GM18520 (cell line): Measurements from ENCODE around the gene DNM2.
"Not testable (repeated sequence)": the region's sequence is repeated elsewhere in the genome, so short reads cannot be mapped to it uniquely, and the experiment has no call there.

ENCODE experiments used
- ATAC-seq: cut with Tn5 transposase; IDR thresholded peaks from one replicate; pipeline ENCODE4 v1.9.1; 2021; ENCODE audit not compliant: unreplicated experiment

Gene DNM2

DNA sequence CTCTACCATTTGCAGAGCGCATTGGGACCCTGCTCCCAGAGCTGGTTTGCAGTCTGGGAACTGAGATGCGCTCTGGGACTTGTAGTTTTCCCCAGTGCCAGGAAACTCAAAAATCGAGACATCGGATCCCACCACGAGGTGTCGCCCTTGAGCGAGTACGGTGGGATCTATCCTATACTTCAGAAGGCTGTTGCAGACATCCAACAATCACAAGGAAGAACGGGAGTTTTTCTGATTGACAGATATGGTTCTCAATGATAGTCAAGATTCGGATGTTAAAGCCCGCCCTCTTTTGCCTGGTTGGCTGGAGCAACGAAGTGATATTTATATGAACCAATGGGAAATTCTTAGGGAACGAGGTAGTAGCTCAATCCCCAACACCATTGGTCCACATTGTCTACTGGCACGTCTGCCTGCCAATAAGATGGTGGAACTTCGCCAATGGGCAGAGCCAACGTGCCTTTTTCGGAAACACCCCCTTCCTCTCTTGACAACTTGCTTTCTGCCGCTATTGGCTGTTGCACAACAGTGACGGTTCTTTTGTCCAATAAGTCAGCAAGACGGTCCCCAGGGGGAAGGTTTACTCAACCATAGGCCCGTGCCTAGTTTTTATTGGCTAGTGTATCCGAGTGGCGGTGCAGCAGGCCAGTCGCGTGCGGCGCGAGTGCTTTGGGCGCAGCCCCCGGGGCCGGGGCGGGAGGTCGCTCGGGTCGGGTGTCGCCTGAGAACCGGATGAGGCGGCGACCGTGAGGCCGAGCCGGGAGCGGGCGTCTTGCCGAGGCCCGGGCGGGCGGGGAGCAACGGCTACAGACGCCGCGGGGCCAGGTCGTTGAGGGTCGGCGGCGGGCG is at the start of gene DNM2:
DNM2 (plus strand) TSS at position 724 of the 849 bp plus-strand sequence. CDS start 164 bp downstream, outside the sequence.
- peak; percentile 85 for ATAC-seq

DNA sequence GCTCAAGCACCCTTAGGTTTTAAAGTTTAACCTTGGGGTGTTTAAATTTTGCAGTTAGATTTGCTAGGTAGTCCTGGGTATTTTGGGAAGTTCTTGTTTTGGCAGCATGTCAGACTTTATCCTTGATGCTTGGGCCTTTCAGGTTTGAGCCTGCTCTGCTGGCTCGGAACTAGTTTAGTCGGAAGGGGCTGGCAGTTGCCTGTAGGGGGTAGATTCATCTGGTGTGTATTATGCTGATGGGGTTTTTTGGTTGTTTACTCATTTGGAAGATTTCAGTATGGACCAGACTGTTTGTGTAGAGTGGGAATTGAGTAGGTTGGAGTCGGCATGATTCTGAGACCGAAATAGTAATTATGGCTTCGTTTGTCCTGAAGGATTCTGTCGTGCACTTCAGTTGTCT is 48.6 kb upstream of the DNM2 start:
- no peak for ATAC-seq

- no peak for ATAC-seq
Measured at GRCh38 chr19:10670182-10670581, 47.7 kb upstream of the DNM2 start.

GRCh38 chr19:10670876-10671804 is 46.7 kb upstream of the DNM2 start:
- no peak for ATAC-seq

DNA sequence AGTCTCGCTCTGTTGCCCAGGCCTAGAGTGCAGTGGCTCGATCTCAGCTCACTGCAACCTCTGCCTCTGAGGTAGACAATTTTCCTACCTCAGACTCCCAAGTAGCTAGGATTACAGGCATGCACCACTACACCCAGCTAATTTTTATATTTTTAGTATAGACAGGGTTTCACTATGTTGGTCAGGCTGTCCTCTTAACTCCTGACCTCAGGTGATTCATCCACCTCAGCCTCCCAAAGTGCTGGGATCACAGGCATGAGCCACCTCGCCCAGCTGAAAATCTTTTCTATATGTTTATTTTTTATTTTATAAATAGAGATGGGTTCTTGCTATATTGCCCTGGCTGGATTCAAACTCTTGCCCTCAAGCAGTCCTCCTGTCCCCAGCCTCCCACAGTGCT is 46.0 kb upstream of the DNM2 start:
- ATAC-seq: not testable (repeated sequence)

DNA sequence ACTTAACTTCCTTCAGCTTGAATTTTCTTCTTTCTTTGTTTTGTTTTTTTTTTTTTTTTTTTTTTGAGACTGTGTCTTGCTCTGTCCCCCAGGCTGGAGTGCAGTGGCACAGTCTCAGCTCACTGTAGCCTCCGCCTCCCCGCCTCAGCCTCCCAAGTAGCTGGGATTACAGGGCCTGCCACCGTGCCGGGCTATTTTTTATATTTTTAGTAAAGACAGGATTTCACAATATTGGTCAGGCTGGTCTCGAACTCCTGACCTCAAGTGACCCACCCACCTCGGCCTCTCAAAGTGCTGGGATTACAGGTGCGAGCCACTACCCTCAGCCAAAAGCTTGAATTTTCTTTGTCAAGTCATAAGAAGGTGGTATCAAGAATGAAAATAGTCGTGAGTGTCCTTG is 42.7 kb upstream of the DNM2 start:
- not testable (repeated sequence) for ATAC-seq

DNA sequence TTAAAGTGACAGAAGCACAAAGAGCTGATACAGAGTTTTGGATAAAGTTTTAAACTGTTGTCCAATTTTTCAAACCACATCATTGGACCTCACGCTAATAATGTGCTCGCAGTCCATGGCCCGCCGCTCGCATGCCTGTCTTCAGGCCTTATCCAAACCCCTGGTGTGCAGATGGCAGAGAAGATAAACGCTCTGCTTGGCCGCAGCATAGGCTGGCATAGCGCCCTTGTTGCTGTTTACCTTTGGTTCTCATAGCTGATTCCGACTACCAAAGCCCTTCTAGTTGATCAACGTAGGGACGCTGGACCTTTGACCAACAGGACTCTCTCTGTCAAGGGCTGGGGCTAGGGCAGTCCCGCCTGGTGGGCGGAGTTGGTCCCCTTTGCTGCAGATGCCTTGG is 40.1 kb upstream of the DNM2 start:
- ATAC-seq: no peak

- no peak for ATAC-seq
Measured at GRCh38 chr19:10678813-10679212, 39.1 kb upstream of the DNM2 start.

- no peak for ATAC-seq
Measured at GRCh38 chr19:10679743-10680142, 38.1 kb upstream of the DNM2 start.

DNA sequence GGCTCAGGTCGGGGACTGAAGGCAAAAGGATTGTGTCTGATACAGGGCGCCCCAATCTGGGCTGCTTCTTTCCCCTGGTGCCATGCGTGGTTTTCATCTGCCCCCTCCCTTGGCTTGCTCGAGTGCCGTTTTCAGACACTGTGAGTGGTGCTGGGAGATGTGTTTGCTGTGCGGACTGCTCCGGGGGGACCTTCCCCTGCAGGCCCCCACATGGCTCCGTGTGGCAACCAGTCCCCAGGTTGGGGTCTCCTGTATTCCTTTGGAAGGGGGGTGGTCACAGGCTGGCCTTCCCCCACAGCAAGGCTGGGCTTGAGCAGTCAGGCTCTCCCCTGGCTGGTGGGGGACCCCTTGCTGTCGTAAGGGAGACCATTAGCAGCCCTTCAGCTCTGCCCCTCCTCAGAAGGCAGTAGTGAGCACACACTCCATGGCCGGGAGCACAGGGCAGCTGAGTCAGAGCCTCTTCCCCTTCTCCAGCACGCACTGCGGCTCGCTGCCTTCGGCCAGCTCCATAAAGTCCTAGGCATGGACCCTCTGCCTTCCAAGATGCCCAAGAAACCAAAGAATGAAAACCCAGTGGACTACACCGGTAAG is 37.2 kb upstream of the DNM2 start:
- no peak for ATAC-seq

DNA sequence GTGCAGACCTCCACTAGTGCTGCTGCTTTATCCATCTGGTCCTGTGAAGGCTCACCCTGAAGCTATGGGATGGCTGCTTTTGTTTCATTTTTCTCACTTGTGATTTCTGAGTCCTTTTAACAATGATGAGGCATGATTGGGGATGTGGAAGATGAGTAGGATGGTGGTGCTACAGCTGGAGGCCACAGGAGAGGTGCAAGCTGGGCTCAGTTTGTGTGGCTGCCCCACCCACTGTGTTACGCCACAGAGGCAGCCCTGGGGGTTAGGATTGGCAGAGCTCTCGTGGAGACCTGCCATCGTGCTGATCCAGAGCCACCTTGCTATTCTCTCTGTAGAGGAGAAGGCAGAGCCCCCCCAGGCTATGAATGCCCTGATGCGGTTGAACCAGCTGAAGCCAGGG is 36.2 kb upstream of the DNM2 start:
- no peak for ATAC-seq

DNA sequence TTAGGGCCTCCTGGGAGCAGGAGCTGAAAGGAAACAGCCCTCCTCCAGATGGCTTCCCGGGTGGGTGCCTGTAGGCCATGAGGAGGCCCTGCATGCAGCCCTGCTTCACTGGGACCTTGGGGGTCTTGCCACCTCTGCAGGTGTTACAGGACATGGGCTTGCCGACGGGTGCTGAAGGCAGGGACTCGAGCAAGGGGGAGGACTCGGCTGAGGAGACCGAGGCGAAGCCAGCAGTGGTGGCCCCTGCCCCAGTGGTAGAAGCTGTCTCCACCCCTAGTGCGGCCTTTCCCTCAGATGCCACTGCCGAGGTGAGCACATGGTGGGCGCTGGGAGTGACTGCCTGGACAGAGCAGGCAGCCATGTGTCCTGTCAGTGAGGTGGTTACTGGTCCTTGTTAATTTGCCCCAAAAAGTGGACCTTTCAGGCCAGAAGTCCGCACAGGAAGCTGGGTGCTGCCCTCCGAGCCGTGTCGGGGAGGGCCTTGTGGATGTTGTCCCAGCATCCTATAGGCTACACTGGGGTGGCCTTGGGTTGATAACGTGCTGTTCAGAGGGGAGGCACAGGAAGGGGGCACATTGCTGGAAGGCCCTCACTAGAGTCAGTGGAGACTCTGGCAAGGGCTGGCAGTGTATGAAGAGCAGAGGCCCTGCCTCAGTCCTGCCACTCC is 35.3 kb upstream of the DNM2 start:
- ATAC-seq: no peak

GRCh38 chr19:10683064-10683426 is 34.8 kb upstream of the DNM2 start:
- ATAC-seq: no peak

DNA sequence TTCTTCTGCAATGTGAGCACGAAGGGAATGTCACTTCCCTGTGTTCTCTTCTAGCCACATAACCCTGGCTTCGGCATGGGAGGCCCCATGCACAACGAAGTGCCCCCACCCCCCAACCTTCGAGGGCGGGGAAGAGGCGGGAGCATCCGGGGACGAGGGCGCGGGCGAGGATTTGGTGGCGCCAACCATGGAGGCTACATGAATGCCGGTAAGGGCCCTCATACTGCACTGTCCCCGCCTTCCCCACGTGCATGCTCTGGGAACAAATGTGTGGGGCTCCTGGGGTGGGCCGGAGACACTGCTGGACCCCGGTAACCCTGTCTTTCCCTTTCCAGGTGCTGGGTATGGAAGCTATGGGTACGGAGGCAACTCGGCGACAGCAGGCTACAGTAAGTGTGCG is 34.3 kb upstream of the DNM2 start:
- no peak for ATAC-seq

DNA sequence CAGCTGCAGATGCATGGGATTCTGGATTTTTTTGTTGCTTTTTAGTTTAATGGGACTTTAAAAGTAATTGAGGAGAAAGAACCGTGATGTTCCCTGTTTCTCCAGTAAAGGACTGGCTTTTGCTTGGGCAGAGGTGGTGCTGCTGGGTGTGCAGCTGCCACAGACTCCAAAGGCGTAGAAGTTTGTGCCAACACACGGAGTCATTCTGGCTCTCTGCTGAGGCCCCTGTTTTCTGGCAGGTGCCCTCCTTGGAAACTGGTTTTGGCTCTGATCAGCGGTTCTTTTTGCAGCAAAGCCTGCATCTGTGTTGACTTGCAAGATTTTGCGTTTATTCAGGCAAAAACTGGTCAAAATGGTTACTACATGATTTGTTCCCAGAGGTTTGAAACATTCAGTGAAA is 32.7 kb upstream of the DNM2 start:
- ATAC-seq: no peak

DNA sequence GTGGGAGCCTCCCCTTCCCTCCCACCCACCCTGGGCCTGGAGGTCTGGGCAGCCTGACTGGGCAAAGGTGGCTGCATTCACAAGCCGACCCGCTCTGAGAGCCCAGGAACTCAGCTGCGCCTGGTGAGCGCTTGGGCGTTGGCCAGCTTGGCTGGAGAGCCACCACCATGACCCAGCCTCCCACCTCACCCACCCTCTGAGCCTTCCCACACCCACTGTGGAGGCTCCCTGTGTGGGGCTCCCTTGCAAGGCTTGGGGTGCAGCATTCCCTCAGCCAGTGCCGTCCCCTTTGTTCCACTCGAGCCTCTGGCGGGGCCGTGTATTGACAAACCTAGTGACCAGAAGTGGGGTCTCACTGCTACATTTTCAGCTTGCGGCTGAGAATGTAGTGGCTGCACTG is 31.7 kb upstream of the DNM2 start:
- no peak for ATAC-seq

GRCh38 chr19:10686661-10687517 is 31.0 kb upstream of the DNM2 start:
- ATAC-seq: no peak

DNA sequence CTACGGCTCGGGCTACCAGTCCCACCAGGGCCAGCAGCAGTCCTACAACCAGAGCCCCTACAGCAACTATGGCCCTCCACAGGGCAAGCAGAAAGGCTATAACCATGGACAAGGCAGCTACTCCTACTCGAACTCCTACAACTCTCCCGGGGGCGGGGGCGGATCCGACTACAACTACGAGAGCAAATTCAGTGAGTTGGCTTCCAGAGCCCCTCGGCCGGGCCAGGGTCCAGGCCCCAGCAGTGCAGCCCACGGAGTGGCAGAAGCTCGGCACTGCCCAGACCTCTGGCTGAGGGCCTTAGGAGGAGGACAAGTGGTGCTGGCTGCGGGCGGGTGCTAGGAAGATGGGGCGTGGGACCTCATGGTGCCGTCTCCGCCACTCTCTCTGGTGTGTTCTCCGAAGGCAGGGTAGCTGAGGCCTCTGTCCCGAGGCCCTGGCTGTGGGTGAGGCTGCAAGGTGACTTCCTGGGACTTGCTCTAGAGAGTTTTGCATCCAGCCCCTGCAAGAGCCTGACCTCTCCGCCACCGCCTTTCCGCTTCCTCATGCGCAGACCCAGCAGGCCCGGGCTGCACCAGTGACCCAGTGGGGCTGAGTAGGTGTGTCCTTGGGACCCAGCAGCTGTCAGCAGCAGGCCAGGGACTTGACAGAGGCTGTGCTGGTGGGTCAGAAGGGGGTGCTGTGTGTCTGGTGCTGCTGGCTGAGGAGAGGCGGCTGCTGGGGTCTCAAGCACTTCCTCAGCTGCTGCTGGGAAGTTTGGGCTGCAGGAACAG is 30.2 kb upstream of the DNM2 start:
- no peak for ATAC-seq

GRCh38 chr19:10688545-10689280 is 29.2 kb upstream of the DNM2 start:
- ATAC-seq: no peak
